Measurements from ENCODE around the gene S100A7A. TPM values are rescaled to one million over a fixed set of nuclear protein-coding genes. Genes with fewer than 3 reads are reported as not detected.

S100A7A gene
- total RNA-seq (not detected), polyA plus RNA-seq (under 1 TPM in 1 of 3 donors, not detected in 2; 0.20 TPM)
- long read RNA-seq, donor 1 = 0 reads
- long read RNA-seq, donor 2 = 0 reads
- long read RNA-seq, donor 3 = 0 reads
- long read RNA-seq, donor 4 = 0 reads
- long read RNA-seq, donor 5 = 0 reads
- long read RNA-seq, donor 6 = 0 reads
- long read RNA-seq, donor 7 = 0 reads
- long read RNA-seq, donor 8 = 0 reads
- long read RNA-seq, donor 9 = 0 reads
- long read RNA-seq, donor 10 = 0 reads

DNA sequence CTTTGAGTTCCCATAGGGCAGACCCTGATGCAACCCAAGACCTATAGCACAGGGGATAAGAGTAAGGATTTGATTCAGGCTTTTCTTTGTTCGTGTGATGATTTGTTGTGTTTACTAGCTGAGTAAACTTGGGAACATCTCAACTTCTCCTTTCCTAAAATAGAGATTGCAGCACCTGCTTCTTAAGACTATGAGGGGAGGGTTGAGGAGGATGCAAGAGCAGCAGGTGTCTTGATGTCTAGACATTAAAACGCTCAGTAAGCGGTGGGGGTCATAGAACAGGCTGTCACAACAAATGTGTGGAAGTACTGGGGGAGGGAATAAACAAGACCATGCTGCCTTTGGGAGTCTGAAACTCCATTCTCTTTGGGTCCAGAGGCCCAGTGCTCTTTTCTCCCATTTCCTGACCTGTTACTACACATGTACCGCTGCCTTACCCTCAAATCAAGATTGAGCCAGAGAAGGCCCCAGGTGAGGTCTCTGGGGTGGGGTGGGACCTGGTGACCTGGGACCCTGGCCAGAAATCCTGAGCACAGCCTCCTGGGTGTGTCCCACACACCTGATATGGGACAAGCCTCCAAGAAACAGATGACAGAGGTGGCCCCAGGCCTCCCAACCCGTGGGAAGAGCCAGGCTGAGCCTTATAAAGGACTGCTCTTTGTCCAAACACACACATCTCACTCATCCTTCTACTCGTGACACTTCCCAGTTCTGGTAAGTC, at the start of gene S100A7A:
Gene S100A7A, plus strand, starts transcription at position 671 of the 721 bp plus-strand sequence. CDS start 1,563 bp downstream, outside the sequence.
- DNase-seq = no peak
- WGBS, 5 donors = 54 to 68% (median 65%) methylated on average over 6 of the region's 6 CpGs
- TF ChIP-seq EP300 (IDR thresholded peaks at IDR 0.05) (no peak), POLR2AphosphoS5 (IDR thresholded peaks at IDR 0.05) (no peak), POLR2A (IDR thresholded peaks at IDR 0.05) (no peak)
- TF ChIP-seq, protein P1, sequence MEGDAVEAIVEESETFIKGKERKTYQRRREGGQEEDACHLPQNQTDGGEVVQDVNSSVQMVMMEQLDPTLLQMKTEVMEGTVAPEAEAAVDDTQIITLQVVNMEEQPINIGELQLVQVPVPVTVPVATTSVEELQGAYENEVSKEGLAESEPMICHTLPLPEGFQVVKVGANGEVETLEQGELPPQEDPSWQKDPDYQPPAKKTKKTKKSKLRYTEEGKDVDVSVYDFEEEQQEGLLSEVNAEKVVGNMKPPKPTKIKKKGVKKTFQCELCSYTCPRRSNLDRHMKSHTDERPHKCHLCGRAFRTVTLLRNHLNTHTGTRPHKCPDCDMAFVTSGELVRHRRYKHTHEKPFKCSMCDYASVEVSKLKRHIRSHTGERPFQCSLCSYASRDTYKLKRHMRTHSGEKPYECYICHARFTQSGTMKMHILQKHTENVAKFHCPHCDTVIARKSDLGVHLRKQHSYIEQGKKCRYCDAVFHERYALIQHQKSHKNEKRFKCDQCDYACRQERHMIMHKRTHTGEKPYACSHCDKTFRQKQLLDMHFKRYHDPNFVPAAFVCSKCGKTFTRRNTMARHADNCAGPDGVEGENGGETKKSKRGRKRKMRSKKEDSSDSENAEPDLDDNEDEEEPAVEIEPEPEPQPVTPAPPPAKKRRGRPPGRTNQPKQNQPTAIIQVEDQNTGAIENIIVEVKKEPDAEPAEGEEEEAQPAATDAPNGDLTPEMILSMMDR (IDR thresholded peaks at IDR 0.05) = no peak
- intact Hi-C loops (cut with DNase I; ENCODE audit: low total_unique reads) = no loop called here
- no peak within 1 kb of the TSS for H3K27ac ChIP-seq
- no peaks in the 10 kb centered on the region for H3K36me3 ChIP-seq
- no peak within 1 kb of the TSS for H3K4me3 ChIP-seq
- peaks cover 0 to 37% (median 0%) of the 10 kb centered on the region in 3 donors for H3K27me3 ChIP-seq
- no peaks in the 10 kb centered on the region for H3K4me1 ChIP-seq
- peaks cover 0 to 5% (median 5%) of the 10 kb centered on the region in 4 donors for H3K9me3 ChIP-seq

DNA sequence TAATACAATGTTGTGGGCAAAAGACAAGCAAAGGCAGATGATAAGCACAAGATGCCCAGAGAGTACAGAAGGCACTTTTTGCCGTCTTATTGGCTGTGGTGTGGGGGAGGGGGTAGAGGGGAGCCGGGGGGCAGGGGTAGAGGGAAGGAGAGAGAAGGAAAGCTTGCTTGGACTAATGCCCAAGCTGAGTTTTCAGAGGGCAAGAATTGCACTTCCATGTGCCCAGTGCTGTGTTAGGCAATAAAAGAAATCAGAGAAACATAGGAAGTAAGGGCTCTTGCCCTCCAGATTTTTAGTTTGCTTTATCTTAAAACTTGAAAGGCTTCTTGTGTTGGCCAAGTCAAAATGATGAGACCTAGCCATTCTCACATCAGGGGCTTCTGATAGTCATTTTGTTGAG, 49.2 kb upstream of the S100A7A start:
- Histone ChIP-seq H3K36me3 (no peaks in the 10 kb centered on the region), H3K27me3 (peaks cover 0 to 21% (median 5%) of the 10 kb centered on the region in 3 donors), H3K27ac (no peak overlapping the region), H3K4me1 (no peaks in the 10 kb centered on the region), H3K9me3 (no peaks in the 10 kb centered on the region), H3K4me3 (no peak overlapping the region)
- no peak for DNase-seq
- intact Hi-C loops (cut with DNase I; ENCODE audit: low total_unique reads) = no loop called here
- TF ChIP-seq POLR2AphosphoS5 (IDR thresholded peaks at IDR 0.05) (no peak), POLR2A (IDR thresholded peaks at IDR 0.05) (no peak), EP300 (IDR thresholded peaks at IDR 0.05) (no peak)
- TF ChIP-seq, protein P1 (IDR thresholded peaks at IDR 0.05) = no peak
- 45 to 78% (median 60%) methylated on average over 2 of the region's 2 CpGs for WGBS, 5 donors

DNA sequence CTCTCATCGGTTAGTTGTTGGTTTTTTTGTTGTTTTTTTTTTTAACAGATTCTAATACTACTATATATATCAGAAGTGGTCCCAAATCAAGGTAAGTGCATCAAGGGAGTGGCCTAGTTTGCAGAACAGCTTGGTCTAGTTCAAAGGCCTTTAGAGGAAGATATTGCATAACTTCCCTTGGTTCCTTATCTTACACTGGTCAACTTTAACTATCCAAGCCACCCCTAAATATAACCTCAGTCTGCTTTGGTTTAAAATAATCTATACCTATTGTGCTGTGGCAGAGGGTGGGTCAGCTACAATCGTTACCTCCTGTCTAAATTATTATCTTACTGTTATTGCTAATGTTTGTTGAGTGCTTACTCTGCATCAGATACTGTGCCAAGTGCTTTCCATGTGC, 47.8 kb upstream of the S100A7A start:
- Histone ChIP-seq H3K36me3 (no peaks in the 10 kb centered on the region), H3K4me3 (no peak overlapping the region), H3K27me3 (peaks cover 0 to 21% (median 5%) of the 10 kb centered on the region in 3 donors), H3K9me3 (no peaks in the 10 kb centered on the region), H3K27ac (no peak overlapping the region), H3K4me1 (no peaks in the 10 kb centered on the region)
- TF ChIP-seq POLR2A (IDR thresholded peaks at IDR 0.05) = no peak
- no peak for DNase-seq
- intact Hi-C loops (cut with DNase I; ENCODE audit: low total_unique reads) = no loop called here
- 33 to 66% (median 51%) methylated on average over 2 of the region's 2 CpGs for WGBS, 5 donors

DNA sequence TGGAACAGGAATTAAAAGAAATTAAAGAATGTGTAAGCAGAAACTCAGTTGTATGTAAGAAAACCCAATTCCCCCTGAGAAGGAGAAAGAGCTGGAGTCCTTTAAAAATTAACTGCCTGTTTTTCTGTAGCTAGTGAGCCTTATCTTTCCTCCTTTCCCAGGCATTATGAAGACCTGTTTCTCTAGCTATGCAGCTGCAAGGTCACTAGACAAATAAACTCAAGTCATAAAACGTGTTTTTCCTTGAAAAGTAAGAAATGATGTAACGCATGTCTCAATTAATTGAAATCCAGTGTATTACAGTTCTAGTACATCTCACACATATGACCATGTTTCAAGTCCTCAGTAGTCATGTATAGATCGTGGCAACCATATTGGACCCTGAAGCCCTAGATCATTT, 46.2 kb upstream of the S100A7A start:
- peaks cover 0 to 12% (median 5%) of the 10 kb centered on the region in 3 donors for H3K27me3 ChIP-seq
- no peak overlapping the region for H3K4me3 ChIP-seq
- intact Hi-C loops (cut with DNase I; ENCODE audit: low total_unique reads) = no loop called here
- H3K4me1 ChIP-seq = no peaks in the 10 kb centered on the region
- DNase-seq = no peak
- no peaks in the 10 kb centered on the region for H3K9me3 ChIP-seq
- no peak overlapping the region for H3K27ac ChIP-seq
- H3K36me3 ChIP-seq = no peaks in the 10 kb centered on the region
- no peak for TF ChIP-seq POLR2AphosphoS5 (IDR thresholded peaks at IDR 0.05)
- TF ChIP-seq POLR2A (IDR thresholded peaks at IDR 0.05) = no peak
- TF ChIP-seq, protein P1 (IDR thresholded peaks at IDR 0.05) = no peak
- no peak for TF ChIP-seq EP300 (IDR thresholded peaks at IDR 0.05)
- 47 to 61% (median 55%) methylated on average over 3 of the region's 3 CpGs for WGBS, 5 donors

DNA sequence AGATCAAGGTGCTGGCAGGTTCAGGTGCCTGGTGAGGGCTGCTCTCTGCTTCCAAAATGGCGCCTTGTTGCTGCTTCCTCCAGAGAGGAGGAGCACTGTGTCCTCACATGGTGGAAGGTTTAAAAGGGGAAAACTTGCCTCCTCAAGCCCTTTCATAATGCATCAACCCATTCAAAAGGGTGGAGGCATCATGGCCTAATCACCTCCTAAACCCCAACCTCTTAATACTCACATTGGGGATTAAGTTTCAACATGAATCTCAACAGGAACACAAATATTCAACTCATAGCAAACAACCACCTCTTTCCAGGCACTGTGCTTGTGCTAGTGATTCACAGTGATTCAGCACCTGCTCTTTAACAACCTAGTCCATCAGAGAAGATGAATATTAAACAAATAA, 45.1 kb upstream of the S100A7A start:
- H3K4me3 ChIP-seq = no peak overlapping the region
- H3K4me1 ChIP-seq = no peaks in the 10 kb centered on the region
- no peaks in the 10 kb centered on the region for H3K9me3 ChIP-seq
- DNase-seq = no peak
- no peak overlapping the region for H3K27ac ChIP-seq
- no peak for TF ChIP-seq EP300 (IDR thresholded peaks at IDR 0.05)
- TF ChIP-seq POLR2AphosphoS5 (IDR thresholded peaks at IDR 0.05) = no peak
- no peak for TF ChIP-seq POLR2A (IDR thresholded peaks at IDR 0.05)
- TF ChIP-seq, protein P1 (IDR thresholded peaks at IDR 0.05) = no peak
- peaks cover 0 to 7% (median 0%) of the 10 kb centered on the region in 3 donors for H3K27me3 ChIP-seq
- intact Hi-C loops (cut with DNase I; ENCODE audit: low total_unique reads) = no loop called here
- H3K36me3 ChIP-seq = no peaks in the 10 kb centered on the region
- 70 to 100% (median 97%) methylated on average over 1 of the region's 1 CpG for WGBS, 5 donors
